GM21423 (cell line): Measurements from ENCODE around the gene POU2AF2.
"Not testable (repeated sequence)": the region's sequence is repeated elsewhere in the genome, so short reads cannot be mapped to it uniquely, and the experiment has no call there.

Experiments
- ATAC-seq: cut with Tn5 transposase; IDR thresholded peaks from one replicate; pipeline ENCODE4 v1.9.1; 2021; ENCODE audit warnings: mild to moderate bottlenecking, moderate library complexity; ENCODE audit not compliant: unreplicated experiment

POU2AF2 gene

GRCh38 chr11:111253630-111254029, 8.1 kb downstream of the POU2AF2 start:
- ATAC-seq = no peak

DNA sequence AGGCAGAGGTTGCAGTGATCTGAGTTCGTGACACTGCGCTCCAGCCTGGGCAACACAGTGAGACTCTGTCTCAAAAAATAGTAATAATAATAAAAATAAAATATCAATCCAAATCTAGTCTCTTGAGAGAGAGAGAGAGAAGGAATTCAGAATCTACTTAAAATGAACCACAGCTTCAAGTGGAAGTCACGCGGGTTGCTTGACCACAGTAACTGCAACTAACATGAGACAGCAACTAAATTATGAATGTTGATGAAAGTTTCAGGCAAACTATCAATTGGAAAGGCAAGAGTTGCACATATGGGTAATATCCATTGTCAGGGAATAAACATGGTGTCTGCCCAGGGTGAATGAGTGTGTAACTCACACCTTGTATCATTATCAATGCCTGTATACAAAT, 12.5 kb downstream of the POU2AF2 start:
- ATAC-seq = no peak

- no peak for ATAC-seq
Measured at GRCh38 chr11:111259896-111260295, 14.4 kb downstream of the POU2AF2 start.

GRCh38 chr11:111260811-111261210, 15.3 kb downstream of the POU2AF2 start:
- no peak for ATAC-seq

DNA sequence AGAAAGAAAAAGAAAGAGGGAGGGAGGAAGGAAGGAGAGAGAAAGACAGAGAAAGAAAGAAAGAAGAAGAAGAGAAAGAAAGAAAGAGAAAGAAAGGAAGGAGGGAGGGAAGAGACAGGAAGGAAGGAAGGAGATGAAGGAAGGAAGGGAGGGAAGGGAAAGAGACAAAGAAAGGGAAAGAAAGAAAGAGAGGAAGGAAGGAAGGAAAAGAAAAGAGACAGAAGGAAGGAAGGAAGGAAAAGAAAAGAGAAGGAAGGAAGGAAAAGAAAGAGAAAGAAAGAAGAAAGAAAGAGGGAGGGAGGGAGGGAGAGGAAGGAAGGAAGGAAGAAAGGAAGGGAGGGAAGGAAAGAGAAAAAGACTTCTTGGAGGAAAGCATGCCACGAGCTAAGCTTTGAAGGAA, 19.1 kb downstream of the POU2AF2 start:
- ATAC-seq = no peak

GRCh38 chr11:111265421-111265820, 19.9 kb downstream of the POU2AF2 start:
- no peak for ATAC-seq

DNA sequence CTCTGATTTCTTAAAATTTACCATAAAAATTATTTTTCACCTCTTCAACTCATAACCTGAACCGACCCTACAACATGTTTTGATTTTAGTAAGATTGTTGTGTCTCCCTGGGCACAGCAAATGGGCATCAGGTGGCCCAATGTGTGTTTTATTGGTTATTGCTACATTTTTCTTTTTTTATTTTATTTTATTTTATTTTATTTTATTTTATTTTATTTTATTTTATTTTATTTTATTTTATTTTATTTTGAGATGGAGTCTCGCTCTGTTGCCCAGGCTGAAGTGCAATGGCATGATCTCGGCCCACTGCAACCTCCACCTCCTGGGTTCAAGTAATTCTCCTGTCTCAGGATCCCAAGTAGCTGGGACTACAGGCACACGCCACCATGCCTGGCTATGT, 22.8 kb downstream of the POU2AF2 start:
- ATAC-seq = not testable (repeated sequence)

- ATAC-seq = no peak
Measured at GRCh38 chr11:111269146-111269868, 23.8 kb downstream of the POU2AF2 start.

DNA sequence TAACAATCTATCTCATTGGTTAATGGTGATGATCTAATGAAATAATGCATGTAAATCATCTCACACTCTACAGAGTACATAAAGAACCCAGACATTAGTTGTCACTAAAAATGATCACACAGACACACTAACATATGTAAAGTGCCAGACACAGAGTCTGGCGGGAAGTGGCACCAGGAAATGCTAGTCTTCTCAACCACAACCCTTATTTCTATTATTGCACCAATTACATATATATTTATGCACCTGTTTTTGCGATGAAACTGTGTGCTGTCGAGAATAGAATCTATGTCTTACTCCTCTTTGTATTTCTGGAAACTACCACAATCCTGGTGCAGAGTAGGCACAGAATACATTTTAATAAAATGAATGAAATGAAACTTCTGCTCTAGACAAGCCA, 26.9 kb downstream of the POU2AF2 start:
- no peak for ATAC-seq

DNA sequence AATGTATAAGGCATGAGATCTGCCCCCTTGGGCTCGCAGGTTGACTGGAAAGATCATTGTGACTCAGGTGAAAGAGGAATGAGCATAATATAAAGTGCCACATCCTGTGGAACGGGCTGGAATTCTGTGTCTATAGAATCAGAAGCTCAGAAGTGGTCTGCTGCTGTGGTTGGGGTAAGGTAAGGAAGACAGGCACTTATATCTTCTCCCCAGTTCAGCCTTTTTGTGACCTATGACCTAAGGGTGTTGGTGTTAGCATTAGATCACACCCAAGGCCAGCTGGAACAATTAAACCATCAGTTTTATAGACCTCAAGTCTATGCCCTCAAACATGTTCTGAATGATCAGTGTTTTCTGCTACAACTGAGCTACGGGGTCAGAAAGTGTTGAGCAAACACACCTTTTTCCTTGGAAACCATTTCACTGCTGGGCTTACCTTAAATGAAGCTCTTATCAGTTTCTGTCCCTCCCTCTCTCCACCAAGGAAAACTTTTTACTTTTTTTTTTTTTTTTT, 37.1 kb downstream of the POU2AF2 start:
- ATAC-seq = no peak

DNA sequence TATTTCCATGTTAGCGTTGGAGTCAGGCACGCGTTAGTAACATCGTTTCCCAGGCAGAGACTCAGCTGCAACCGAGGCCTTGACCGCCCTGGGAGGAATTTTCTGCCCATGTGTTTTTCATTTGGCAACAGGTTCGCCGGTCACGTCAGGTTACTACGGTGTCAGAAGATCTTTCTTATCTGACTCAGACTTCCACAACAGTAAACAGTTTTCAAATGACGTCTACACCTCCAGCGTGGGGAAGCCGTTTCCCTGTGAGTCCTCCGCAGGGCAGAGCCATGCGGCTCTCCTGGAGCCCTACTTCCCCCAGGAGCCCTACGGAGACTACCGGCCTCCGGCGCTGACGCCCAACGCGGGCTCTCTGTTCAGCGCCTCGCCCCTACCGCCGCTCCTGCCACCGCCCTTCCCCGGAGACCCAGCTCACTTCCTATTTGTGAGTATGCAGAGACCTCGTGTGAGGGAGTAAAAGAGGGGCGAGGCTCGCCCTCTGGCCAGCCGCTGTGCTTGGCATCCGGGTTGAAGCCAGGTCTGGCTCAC, 38.5 kb downstream of the POU2AF2 start:
- no peak for ATAC-seq

GRCh38 chr11:111285189-111286091, 39.9 kb downstream of the POU2AF2 start:
- no peak for ATAC-seq

GRCh38 chr11:111291764-111292163, 46.2 kb downstream of the POU2AF2 start:
- ATAC-seq = no peak

DNA sequence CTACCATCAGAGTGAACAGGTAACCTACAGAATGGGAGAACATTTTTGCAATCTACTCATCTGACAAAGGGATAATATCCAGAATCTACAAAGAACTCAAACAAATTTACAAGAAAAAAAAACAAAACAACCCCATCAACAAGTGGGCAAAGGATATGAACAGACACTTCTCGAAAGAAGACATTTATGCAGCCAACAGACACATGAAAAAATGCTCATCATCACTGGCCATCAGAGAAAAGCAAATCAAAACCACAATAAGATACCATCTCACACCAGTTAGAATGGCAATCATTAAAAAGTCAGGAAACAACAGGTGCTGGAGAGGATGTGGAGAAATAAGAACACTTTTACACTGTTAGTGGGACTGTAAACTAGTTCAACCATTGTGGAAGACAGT, 46.9 kb downstream of the POU2AF2 start:
- ATAC-seq = not testable (repeated sequence)

- ATAC-seq = no peak
Measured at GRCh38 chr11:111296196-111296595, 50.7 kb downstream of the POU2AF2 start.

- ATAC-seq = no peak
Measured at GRCh38 chr11:111297696-111298095, 52.2 kb downstream of the POU2AF2 start.

DNA sequence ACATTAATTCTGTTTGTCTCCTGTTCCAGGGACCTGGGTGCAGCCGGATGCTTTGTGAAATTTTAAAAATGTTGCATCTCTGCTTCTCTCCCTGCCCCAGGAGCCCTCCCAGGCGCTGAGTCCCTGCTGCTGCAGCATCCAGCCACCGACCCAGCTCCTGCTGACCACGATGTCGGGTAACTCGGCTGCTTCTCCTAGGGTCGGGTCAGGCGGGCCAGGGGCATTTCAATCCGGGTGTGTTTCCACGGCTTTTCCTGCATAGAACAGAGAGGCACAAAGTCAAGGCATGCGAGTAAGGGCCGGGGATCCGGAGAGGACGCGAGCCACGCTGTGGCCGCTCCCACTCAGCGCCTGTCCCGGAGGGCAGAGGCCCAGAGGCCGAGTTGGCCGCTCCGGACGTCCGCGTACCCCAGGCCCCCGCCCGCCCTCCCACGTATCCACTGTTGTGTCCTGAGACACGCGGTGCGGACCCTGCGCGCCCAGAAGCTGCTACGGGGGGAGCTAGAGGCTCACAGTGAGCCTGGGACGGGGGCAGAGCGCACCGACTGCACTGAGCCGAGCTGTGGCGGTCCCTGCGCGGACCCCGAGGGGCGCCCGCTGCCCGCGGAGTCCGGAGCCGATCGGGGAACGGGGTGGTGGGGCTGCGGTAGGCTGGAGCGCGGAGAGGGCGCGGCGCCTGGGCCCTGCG, 53.0 kb downstream of the POU2AF2 start, which contains the start of gene POU2AF3:
TSS of gene POU2AF3 (plus strand) at position 134 of the 688 bp plus-strand sequence. CDS start at position 170, 36 bp downstream.
- no peak for ATAC-seq

GRCh38 chr11:111299101-111300026, 53.8 kb downstream of the POU2AF2 start:
- ATAC-seq = peak; percentile 59

- no peak for ATAC-seq
Measured at GRCh38 chr11:111300569-111300968, 55.0 kb downstream of the POU2AF2 start.
